D721Med (cell line): ENCODE measurements around the gene RAD23A.

ENCODE experiments used
- DNase-seq: peaks from one replicate; pipeline ENCODE4 v3.0.0; 2011; ENCODE audit warnings: low spot score; ENCODE audit not compliant: insufficient read length
- FAIRE-seq: peaks from 2 replicates; lab custom pipeline; 2011; peaks lifted over from hg19 to GRCh38; lab: Jason Lieb, UNC
- TF ChIP-seq, protein P1 (sequence below): IDR thresholded peaks from 2 replicates; pipeline ENCODE4 v1.5.1; 2012; ENCODE audit warnings: mild to moderate bottlenecking, control low read depth; ENCODE audit not compliant: insufficient read depth; ENCODE audit errors: missing control alignments

Gene RAD23A

DNA sequence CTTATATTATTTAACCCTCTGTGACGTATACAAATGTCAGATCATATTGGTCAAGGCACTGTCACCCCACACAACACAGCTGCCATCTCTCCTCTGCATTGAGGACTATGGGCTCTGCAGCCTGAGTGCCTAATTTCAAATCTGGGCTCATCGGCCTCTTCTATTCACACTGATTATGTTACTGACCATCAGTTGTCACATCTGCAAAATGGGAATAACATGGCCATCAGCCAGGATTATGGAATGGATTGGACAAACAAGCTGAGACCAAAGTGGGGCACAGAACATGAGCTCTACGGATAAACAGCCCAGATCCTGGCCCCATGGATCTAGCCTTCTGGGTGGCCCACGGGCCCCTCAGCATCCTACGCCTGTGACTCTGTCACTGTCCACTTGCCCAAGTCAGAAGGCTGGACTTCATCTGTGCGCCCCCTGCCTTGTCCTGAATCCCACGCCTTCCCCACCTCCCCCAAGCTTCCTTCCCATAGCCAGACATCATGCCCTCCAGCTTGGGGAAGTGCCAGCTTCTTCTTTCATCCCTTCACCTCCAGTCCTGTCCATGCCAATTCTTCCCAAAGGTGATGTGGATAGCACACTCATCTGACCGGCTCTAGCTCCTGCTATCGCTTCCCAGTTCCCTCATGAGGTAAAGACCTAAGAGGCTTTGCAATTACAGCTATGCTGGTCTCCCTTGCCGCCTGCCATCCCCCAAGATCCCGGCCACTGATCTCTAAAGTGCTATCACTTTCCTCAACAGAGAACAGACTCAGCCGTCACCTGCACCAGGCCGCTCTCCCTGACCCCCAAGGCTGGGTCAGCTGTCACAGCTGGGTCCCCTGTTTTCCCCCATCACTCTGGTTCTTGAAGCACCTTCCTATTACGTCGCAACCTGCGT is 13.0 kb upstream of the RAD23A start:
- DNase-seq (no peak), FAIRE-seq (no peak)
- TF ChIP-seq, protein P1, sequence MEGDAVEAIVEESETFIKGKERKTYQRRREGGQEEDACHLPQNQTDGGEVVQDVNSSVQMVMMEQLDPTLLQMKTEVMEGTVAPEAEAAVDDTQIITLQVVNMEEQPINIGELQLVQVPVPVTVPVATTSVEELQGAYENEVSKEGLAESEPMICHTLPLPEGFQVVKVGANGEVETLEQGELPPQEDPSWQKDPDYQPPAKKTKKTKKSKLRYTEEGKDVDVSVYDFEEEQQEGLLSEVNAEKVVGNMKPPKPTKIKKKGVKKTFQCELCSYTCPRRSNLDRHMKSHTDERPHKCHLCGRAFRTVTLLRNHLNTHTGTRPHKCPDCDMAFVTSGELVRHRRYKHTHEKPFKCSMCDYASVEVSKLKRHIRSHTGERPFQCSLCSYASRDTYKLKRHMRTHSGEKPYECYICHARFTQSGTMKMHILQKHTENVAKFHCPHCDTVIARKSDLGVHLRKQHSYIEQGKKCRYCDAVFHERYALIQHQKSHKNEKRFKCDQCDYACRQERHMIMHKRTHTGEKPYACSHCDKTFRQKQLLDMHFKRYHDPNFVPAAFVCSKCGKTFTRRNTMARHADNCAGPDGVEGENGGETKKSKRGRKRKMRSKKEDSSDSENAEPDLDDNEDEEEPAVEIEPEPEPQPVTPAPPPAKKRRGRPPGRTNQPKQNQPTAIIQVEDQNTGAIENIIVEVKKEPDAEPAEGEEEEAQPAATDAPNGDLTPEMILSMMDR, result no peak

DNA sequence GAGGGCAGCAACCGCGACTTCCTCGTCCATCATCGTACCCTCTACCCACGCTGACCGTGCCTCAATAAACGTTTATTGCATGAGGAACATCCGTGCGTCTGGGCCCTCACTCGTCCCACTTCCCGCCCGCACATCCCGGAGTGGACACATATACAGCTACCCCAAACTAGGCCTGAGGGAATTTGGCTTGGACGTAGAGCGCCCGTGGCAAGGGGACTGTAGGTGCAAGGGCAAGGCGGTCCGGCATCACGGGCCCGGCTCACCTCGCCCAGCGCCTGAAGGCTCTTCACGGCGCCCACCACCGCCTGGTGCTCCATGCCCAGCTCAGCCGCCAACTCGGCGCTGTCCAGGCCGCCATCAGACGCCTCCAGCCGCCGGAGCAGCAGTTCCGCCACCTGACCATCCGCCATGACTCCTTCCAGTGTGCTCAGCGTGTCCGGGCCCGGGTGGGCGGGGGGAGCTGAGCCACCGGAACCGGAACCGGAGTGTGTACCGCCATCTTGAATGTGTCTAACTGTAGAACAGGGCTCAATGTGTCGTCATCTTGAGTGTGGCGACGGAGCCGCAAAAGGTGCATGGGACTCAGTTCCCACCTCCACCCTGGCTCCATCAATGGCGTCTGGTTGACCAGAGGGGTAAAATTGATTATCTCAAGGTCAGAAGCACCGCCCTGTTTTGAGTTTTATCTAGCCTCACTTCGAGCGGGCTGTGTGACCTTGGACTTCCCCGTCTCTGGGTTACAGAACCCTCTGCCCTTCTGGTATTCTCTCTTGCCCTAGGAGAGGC is 12.2 kb upstream of the RAD23A start, which contains the start of gene FARSA:
Gene FARSA (minus strand): TSS at position 425 of the 786 bp plus-strand sequence. CDS start 15 bp downstream, at position 410.
- DNase-seq, result peak; percentile 82
- FAIRE-seq, result no peak
- TF ChIP-seq, protein P1, result no peak

DNA sequence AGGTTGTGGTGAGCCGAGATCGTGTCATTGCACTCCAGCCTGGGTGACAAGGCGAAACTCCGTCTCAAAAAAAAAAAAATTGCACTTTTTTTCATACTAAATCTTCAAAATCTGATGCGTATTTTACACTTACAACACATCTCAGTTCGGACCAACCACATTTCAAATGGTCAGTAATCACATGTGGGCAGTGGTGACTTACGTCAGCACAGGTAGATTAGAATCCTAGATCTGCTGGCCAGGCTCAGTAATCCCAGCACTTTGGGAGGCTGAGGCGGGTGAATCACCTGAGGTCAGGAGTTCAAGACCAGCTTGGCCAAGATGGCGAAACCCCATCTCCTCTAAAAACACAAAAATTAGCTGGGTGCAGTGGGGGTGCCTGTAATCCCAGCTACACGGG is 10.6 kb upstream of the RAD23A start:
- DNase-seq, result no peak
- TF ChIP-seq, protein P1, result no peak
- FAIRE-seq, result no peak

DNA sequence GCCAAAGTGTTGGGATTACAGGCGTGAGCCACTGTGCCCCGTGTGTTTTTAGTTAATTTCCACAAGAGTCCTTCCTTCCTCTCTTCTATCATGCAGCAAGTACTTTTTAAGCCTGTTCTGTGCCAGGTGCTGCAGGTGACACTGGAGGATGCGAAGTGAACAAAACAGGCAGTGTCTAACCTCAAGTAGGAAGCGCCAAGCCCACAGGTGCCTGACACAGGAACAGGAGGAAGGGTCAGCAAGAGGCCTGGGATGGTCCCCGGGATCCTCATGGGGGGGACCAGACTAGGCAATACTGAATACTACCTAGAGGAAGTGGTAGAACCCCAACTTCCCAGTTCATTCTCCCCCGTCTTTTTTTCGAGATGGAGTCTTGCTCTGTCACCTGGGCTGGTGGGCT is 9.1 kb upstream of the RAD23A start:
- FAIRE-seq (no peak), DNase-seq (no peak)
- TF ChIP-seq, protein P1, result no peak

DNA sequence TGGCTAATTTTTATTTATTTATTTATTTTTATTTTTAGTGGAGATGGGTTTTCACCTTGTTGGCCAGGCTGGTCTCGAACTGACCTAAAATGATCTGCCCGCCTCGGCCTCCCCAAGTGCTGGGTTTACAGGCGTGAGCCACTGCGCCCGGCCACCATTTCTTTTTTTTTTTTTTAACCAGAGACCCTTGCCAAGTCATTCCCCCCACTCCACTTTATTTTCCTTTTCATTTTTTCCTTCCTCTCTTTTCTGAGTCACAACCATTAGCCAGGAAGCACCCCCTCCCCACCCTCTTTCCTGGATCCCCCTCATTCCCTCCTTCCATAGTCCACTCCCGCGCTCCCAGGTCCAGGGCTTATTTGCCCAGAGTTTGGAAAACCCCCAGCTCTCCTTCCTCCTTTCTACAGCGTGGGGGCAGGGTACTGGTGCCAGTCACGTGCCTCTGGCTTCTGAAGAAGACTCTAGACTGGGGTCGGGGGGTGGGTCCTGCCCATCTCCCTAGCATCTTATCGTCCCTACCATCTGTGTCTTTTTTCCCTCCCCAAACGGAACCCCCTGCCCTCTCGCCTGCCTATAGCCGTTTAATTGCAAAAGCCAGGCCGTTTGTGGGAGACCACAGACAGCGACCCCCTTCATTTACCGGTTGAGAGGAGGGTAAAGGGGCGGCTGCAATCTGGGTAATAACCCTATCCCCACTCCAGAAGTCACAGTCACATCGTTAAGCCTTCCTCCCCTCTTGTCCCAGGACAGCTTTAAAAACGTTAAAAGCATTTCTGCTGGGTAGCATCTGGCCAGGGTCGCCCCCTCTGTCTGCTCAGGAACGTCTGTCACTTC is 8.4 kb upstream of the RAD23A start:
- FAIRE-seq (no peak), DNase-seq (no peak)
- TF ChIP-seq, protein P1, result no peak

DNA sequence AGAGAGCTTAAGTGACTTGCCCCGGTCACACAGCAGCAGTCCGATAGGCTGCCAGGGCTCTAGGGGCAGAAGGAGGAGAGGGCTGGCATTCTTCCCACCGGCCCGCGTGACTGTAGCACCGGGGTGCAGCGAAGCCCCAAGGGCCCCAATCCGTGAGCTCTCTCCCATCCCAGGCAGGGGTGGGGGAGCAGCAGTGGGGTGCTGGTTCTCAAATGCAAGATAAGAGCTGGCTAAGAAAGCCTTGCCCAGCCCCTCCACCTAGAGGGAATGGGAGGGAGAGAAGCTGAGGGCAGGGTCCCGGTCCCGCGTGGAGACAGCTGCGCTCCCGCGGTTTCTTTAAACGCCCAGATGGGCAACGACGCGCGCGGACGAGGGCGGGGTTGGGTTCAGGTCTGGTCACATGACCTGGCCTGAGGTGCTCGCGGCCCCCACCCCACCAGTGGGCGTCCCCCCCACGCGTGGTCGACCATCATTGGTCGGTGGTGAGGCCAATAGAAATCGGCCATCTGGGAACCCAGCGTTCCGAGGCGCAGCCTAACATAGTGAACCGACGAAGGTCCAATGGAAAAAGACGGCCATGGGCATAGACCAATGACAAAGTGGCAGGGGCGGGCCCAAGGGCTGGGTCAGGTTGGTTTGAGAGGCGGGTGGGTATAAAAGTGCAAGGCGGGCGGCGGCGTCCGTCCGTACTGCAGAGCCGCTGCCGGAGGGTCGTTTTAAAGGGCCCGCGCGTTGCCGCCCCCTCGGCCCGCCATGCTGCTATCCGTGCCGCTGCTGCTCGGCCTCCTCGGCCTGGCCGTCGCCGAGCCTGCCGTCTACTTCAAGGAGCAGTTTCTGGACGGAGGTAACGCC is 7.5 kb upstream of the RAD23A start, which contains the start of gene CALR:
Gene CALR (plus strand): TSS at position 683 of the 852 bp plus-strand sequence. CDS start 71 bp downstream, at position 754.
- TF ChIP-seq, protein P1, result no peak
- DNase-seq (peak; percentile 94), FAIRE-seq (no peak)
